GM13977 (cell line): ENCODE data around the gene ZZZ3.
"Not testable (repeated sequence)": the region's sequence is repeated elsewhere in the genome, so short reads cannot be mapped to it uniquely, and the experiment has no call there.

Source experiments
- DNase-seq: peaks from one replicate; pipeline ENCODE4 v3.0.0; 2012; ENCODE audit warnings: low spot score
- CTCF ChIP-seq: IDR thresholded peaks from 2 replicates; pipeline ENCODE4 v1.5.1; 2012; ENCODE audit warnings: mild to moderate bottlenecking, control low read depth; ENCODE audit not compliant: insufficient read depth; ENCODE audit errors: extremely low read depth, missing control alignments
- in situ Hi-C: fragments of 300-500 bp; cut with MboI; formaldehyde crosslinking; loops from one replicate; pipeline ENCODE4 v1.12.0; 2022; ENCODE audit warnings: low sequenced_read_pairs, low pct_unique_long_range_greater_than_20kb, mixed read lengths, inconsistent platforms; ENCODE audit not compliant: unreplicated experiment

Gene ZZZ3

GRCh38 chr1:77655431-77655974 lies 27.0 kb downstream of the ZZZ3 start:
- no peak for TF ChIP-seq CTCF
- in situ Hi-C loops = no loop called here
- no peak for DNase-seq

GRCh38 chr1:77652970-77653516 lies 29.4 kb downstream of the ZZZ3 start:
- in situ Hi-C loops = no loop called here
- TF ChIP-seq CTCF = no peak

GRCh38 chr1:77652268-77652667 lies 30.2 kb downstream of the ZZZ3 start:
- DNase-seq = no peak
- in situ Hi-C loops = no loop called here
- no peak for TF ChIP-seq CTCF

More at GRCh38 chr1:77652970-77653516, 29.4 kb downstream of the ZZZ3 start:
- DNase-seq = no peak

GRCh38 chr1:77649127-77649526 lies 33.3 kb downstream of the ZZZ3 start:
- no peak for TF ChIP-seq CTCF
- in situ Hi-C loops = no loop called here
- DNase-seq = no peak

- in situ Hi-C loops, DNase-seq: not testable (repeated sequence)
These were observed 36.2 kb downstream of the ZZZ3 start for GRCh38 chr1:77646224-77646623.

DNA sequence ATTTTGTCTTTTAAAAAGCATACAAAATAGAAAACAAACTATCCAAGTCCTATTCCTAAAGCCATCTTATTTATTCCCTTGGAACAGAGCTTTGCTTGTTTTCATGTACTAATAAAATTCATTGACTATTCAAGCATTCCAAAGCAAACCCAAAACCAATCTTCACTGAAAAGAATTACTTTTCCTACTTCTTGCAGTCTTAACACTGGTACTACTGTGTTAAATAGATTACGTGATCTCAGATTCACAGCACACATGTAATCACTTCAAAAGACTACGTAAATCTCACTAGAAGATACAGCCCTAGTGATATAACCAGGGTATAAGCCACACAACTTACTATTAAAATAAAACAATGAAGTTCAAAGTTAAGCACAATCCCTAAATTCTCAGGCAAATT lies 39.0 kb downstream of the ZZZ3 start:
- no peak for TF ChIP-seq CTCF
- DNase-seq = no peak
- in situ Hi-C loops = no loop called here

GRCh38 chr1:77642941-77643340 lies 39.5 kb downstream of the ZZZ3 start:
- TF ChIP-seq CTCF = no peak
- DNase-seq = no peak
- in situ Hi-C loops = no loop called here
